ENCODE results near the gene SGTA.

DNA sequence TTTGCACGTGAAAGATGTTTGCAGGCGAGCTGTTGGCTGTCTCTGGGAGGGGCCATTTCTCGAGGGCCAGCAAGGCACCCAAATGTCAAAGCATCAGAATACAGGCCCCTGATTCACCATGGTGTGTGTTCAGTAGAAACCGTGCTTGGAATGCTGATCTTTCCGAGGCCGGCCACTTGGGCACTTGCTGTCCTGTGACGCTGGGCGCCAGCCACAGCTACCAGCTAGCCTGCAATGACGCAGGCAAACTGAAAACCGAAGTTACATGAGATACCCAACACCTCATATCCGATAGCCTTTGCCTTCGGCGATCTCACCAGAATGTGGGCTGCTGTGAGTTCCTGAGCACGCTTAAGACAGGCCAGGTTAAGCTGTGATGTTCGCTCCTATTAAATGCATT, 14.2 kb upstream of the SGTA start:
- TF ChIP-seq CEBPB (IDR thresholded peaks at IDR 0.05; ENCODE audit: low read depth, low read length) = no peak
- no peak for TF ChIP-seq SIX5 (IDR thresholded peaks at IDR 0.05; ENCODE audit: low read depth, low read length)
- TF ChIP-seq, protein P1, sequence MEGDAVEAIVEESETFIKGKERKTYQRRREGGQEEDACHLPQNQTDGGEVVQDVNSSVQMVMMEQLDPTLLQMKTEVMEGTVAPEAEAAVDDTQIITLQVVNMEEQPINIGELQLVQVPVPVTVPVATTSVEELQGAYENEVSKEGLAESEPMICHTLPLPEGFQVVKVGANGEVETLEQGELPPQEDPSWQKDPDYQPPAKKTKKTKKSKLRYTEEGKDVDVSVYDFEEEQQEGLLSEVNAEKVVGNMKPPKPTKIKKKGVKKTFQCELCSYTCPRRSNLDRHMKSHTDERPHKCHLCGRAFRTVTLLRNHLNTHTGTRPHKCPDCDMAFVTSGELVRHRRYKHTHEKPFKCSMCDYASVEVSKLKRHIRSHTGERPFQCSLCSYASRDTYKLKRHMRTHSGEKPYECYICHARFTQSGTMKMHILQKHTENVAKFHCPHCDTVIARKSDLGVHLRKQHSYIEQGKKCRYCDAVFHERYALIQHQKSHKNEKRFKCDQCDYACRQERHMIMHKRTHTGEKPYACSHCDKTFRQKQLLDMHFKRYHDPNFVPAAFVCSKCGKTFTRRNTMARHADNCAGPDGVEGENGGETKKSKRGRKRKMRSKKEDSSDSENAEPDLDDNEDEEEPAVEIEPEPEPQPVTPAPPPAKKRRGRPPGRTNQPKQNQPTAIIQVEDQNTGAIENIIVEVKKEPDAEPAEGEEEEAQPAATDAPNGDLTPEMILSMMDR (IDR thresholded peaks at IDR 0.05; ENCODE audit: control extremely low read depth in 1 of 3, insufficient read depth in 1 of 3, low read depth in 1 of 3, low read length in 3 of 3) = no peak

All from H1 (cell line).